HK-2 (cell line): ENCODE measurements around the gene AKAP13.

Experiments
- DNase-seq: peaks from one replicate; pipeline ENCODE4 v3.0.0-alpha.2; 2018; ENCODE audit not compliant: unreplicated experiment

The AKAP13 gene

DNA sequence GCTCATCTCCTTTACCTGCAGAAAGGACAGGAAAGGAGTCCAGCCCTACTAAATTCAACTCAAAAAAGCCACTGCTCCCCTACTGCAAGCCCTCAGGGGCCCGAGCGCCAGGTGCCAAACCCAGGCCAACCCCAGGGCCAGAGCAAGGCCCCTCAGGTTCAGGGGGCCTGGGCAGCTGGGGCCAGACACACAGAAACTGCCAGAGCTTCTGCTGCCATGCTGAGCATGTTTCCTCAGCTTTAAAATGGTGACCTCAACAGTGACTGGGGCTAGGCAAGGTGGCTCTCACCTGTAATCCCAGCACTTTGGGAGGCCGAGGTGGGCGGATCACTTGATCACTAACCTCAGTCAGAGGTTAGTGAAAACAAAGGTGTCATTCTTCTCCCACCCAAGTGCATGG is 375.5 kb downstream of the AKAP13 start:
- DNase-seq: no peak

DNA sequence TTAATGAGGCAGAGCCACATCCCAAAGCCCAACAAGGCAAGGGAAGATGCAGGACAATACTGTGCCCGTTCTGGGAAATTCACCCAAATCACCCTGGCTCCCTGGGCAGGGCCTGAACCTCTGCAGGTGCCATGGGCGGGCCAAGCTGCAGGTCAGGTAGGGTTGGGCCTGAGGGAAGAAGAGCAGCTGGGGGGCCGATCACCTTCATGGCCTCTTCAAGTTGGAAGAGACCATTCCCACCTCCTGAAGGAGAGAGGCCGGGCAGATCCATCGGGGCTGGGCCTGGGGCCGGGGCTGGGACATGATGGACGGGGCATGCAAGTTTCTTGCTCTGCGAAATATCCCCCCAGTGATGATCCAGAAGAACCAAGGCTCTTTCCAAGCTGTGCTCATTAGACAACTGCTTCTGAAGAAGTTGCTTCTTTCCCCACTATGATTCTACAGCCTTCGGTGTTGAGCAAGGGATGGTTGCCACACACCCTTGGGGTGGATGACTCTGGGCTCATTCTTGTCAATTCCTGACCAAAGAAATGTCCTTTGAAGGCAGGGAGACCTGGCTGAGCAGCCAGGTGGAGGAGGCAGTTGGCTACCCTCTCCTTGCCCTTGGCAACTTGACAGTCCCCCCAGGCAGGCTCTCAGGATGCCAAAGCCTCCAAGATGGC is 376.1 kb downstream of the AKAP13 start:
- DNase-seq: no peak

DNA sequence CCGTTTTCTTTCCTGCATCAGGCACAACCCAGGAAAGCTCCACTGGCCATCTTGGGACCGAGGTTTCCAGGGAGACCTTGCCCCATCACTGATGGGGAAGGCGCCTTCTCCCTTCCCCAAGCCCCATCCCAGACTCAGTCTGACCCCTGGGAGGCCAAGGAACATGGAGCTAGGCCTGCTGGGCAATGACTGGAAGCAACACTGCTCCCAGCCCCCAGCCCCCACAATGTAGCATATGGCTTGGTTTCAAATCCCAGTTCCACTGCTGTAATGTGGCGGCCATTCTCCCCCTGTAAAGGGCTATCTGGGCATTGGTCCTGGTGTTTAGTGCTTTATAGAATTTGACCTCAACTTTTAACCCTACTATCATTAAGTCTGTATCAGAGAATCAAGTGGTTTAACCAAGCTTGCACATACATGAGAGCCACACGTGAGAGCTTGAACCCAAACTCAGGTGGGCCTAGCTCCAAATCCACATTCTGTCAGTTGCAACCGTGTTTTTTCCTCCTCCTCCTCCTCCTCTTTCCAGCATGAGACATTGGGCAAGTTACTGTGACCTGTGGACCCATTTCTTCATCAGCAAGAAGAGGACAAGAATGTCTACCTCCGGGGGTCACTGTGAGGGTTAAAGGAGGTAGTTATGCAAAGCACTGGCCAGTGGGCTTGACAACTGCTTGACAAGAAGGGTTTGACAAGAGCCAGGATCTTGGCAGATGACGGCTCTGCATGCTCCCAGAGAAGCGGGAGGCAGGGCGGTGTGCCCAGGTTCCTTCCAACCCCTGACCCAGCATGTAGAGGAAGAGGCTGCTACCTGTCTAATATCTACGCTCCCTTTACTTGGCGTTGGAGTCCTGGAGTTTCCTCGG is 376.9 kb downstream of the AKAP13 start:
- no peak for DNase-seq

DNA sequence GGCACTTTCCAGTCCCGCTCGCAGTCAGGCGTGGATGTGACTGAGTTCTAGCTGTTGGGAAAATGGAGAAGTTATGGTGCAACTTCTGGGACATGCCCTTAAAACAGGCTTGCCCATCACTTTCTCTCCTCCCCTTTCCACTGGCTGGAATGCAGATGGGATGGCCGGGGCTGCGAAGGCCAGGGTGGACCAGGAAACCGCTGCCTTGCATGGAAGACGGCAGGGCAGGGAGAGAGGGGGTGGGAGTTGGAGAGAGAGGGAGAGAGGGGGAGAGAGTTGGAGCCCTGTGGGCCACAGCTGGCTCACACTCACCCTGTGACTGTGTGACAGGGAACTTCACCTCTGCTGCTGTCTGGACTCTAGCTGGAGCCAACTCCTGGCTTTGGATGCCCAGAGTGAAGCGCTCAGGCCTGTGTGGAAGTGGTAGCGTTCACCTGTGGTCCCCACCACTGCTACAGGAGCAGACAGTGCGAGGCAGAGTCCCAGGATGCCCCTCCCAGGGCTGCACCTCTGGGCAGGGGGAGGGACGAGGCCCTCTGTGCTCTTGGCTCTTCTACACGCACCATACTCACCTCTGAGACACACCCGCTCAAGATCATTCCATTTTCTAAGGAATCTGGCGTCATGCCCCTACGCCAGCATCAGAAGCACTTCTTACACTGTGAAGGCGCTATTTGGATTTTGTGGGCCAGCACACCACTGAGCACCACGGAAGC is 377.7 kb downstream of the AKAP13 start:
- no peak for DNase-seq

DNA sequence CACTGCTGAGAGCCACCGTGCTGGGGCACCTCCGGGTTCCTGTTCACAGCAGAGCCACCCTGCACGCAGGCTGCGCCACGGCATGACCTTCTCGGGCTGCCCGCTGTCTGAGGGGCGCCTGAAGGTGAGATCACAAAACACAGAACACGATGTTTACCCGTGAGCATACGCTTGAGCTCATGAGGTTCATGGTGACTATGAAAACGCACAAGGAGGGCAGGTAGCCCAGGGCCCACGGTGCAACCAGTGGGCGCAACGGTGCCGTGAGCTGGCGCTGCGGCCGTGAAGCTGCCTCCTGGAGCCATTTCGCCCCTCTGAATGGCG is 378.2 kb downstream of the AKAP13 start:
- no peak for DNase-seq

DNA sequence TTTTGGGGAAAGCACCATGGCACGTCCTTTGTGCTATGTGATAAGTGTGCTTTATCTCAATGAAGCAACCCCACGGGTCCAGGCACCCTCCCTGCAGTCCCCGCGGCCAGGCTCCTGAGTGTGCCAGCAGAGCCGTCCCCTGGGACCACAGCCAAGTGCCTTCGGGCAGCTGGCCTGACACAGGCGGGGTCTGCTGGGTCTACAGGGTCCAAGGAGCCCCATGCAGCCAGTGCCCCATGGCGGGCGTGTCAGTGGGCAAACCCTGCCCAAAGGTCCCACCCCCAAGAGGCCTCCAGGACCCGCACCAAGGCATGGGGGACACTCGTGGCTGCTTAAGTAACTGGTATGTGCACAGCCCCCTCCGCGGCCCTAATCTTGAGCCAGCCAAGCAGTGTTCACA is 379.0 kb downstream of the AKAP13 start:
- no peak for DNase-seq

DNA sequence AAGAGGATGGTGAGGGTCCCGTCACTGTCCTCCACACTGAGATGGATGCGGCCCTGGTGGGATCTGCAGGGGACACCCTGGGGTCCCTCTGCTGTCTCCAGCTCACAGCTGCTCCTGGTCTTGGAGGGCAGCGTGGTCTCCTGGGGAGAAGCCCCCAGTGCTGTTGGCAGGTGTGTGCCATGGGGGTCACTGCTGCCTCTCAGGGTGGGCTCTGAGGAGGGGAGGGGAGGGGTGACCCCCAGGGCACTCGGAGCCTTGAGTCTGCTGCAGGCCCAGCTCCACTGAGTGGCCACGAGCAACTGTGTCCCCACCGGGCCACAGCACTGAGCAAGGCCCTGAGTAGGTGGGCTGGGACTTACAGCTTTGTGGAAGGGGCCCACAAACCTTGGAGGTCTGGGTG is 379.6 kb downstream of the AKAP13 start:
- DNase-seq: no peak

DNA sequence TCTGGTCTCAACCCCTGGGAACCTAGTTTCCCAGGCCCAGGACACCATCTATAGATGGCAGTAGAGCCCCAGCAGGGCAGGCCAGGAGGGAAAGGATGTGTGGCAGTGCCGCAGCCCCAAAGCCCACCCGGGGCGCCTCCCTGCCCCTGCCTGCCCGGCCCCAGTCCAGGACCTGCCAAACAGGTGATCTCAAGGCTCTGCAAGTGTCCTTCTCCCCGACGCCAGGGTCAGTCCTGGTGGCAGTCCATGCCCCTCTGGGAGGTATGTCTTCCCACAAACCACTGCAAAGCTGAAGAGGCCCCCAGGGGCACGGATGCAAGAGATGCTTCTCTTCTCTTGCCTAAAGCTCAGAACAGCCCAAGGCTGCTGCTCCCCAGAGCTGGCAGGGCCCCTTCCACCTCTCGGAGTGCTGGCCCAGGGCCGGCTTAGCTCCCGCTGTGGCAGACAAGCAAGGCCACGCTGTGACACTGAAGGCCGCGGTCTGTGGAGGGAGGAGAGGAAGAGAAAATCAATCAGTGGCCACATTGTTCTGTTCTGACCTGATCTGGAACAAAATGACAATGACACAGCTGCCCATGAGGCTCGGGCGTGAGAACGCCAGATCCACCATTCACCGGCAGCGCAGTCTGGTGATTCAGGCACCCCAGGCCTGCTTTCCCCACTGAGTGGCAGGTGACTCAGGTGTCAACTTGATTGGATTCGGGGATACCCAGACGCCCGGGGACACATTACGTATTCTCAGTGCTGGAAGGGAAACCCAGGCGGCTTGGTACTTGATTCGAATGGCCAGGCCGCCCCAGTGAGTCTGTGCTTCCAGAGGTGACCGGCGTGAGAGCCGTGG is 380.3 kb downstream of the AKAP13 start:
- DNase-seq: no peak

DNA sequence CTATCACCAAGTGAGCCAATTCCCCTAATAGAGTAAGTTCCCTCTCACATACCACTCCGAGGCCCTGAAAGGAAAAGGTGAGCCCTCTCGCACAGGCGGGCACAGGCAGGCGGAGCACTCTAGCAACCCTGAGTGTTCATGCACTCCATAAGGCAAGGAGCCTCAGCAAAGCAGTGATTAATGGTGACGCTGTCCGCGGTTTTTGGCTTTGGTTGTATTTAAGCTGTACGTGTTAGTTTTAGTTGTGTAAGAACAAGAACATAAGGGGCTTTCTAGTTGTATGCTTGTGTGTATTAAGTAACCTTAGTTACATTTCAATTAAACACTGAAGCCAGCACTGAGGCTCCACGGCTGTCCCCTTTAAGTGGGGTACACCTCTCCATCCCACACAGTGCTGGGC is 381.2 kb downstream of the AKAP13 start:
- DNase-seq: no peak

DNA sequence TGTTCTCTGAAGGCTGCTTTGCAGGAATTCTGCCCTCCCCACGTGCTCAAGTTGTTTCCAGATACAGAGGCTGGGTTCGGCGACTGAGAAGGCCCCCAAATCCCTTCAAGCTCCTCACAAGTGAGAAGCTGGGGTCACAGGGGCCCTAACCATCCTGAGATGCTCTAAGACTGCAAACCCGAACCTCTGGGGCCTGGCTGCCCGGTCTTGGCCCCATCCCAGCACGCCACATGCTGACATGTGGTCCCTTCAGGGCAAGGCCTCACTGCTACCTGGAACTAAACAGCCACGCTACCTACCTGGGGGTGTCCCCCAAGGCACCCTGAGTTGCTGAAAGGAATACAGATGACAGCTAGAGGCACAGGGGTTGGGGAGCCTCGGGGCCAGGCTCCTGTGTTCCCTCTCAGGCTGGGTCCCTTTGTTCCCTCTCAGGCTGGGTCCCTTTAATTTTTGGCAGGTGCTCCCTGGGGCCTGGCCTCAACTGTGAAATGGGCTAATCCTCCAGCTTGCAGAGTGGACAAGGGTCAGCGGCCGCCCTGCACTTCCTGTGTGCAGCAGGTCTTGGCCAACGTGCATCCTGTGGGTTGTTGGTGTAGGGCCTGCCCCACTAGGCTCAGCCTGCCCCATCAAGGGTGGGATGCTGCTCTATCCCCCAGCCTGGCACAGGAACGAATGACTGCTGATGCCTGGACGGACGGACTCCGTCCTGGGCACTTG is 381.8 kb downstream of the AKAP13 start:
- DNase-seq: no peak

DNA sequence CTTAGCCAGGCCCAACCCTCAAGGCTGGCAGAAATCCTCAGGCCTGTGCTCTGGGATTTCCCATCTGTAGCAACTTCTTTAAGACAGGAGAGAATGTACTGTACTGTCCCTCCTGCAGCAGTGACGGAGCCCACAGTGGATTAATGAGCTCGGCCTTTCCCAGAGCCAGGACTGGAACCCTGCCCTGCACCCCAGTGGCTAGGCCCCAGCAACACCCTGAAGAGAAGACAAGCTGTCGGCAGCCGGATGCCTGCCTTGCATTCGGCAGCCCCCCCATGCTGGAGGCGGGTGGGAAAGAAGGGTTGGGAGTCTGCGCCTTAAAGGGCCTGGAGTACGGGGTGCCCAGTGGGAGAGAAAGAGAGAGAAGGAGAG is 382.3 kb downstream of the AKAP13 start:
- no peak for DNase-seq

DNA sequence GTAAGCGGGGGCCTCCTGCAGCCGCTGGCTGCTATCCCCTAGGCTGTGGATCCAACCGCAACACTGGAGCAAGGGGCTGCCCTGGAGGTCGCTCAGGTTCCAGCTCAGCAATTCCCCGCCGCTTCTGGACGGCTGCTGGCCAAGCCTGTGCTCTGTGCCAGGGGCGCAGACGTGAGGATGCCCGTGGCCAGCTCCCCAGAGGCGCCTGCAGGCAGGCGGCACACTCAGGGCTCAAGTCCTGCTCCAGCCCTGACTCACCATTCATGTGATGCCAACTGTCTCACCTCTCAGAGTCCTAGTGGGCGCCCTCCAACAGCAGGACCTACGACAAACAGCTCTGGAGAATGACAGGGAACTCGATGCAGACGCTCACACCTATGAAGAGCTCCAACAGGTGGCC is 382.8 kb downstream of the AKAP13 start:
- no peak for DNase-seq

DNA sequence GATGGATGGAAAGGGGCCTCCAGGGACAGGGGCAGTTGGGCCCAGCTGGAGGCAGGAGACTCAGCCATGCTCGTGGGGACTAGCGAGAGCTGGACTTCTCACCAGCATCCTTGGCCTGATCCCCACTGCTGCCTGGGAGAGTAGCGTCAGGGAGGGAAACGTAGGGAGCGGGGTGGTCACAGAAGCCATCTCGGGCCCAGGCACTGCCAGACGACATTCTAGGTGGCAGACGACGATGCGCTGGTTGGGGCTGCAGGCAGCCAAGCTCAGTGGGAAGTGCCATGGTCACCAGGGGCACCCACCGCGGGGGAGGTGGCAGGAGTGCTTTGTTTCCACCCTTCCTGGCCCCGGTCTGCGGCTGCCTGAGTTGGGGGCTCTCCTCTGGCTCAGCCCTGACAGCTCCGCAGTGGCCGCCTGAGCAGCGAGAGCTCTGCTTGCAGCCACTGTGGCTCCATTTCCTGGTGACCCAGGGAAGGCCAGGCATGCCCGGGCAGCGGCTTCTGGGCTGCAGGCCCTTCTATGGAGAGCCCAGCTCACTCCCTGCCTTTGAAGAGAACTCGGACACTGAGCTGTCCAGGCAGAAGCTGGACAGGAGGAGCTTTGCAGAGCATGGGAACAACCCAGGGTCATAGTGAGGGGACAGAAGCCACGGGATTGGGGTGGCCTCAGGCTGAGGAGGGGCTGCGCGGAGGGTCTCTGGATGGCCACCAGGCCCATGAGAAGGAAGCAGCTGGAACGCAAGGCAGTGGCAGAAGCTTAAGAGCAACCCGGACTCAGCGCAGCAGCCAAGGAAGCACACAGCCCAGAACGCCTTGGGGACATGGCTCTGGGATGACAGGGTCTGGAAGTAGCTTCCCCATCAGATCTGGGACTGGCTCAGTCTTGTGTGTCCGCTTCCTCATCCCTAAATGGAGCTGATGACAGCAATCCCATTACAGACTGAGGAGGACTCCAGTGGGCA is 383.6 kb downstream of the AKAP13 start:
- DNase-seq: no peak

DNA sequence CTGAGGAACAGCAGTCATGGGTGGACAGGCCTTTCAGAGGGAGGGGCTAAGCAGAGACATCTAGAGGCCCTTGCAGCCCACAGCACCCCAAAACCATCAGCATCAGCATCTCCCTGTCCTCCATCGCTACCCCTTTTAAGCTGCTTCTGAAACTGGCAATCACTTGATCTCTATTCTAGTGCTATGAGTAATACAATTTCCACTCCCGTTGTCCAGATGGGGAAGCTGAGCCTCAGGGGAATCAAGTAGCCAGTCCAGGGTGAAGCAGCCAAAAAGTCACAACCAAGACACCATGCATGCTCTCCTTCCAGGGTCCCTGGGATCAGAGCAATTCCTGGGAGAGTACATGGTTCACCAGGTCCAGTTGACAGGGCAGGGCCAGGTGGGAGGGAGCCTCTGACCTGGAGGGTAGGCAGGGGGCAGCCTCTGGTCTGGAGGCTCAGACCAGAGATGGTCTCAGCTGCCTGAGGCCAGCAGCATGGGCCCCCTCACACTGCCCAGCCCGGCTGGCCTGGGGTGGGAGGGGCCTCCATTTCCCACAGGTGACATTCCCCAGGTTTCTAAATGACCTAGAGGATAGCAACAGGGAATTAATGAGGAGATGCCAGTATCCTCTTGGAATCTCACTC is 384.4 kb downstream of the AKAP13 start:
- no peak for DNase-seq

DNA sequence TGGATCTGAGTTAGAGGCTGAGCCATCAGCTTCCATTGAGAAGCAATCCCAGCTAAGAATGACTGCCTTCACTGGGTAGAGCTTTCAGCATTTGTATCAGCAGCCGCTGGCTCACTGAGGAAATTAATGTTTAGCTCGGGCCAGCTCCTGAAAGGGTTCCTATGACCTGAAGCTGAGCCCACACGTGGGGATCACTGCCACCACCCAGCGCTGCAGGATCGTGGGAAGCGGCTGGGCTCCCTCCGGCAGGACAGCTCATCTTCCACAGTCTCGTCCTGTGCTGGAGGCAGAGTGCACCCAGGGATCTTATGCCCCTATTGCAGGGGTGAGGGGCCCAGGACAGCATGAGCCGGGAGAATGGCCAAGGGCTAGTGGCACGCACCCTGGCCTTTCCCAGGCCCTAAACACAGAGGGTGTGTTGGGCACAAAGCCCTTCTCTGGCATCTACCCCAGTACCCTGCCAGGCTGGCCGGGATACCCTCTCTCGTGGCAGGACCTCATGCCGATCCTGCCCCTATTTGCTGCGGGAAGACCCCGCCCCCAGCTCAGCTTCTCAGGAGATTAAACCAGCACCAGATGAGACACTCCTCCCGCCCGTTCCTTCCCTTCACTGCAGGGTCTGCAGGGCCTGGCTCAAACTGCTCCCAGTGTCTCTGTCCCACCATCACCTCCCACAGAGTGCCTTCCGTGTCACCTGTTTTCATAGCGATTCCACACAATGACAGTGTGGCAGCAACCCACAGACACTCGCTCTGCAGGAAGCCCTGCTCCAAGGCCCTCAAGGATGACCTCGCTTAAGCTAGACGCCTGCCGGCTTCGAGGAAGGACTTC is 385.8 kb downstream of the AKAP13 start:
- DNase-seq: peak; percentile 27

DNA sequence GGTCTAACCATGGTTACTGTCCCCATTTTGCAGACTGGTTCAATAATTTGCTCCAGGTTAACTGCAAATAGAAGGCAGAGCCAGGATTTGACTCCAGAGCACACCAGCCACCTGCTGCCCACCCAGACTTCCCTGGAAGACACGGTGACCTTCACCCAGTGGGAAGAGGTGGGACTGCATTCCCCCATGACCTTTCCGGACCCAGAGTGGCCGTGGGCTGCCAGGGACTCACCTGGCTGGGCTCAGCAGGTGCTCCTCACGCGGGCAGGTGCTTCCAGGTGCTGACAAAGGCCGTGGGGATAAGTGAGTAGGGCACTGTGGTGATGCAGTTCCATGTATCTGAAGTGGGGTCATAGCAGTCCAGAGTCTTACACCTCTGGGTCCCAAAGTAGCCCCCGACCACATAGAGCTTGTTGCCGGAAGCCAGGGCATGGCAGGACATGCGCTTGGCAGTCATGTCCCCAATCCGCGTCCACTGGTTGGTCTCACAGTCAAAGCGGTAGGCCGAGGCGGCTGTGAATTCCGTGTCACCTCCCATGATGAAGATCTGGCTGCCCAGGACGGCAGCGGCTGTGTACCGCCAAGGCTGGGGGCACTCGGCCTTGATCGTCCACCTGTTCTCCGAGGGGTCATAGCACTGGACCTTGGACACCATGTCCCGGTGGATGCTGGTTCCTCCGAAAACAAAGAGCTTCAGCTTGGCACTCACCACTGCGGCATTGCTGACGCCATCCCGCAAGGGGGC is 387.6 kb downstream of the AKAP13 start:
- DNase-seq: no peak

DNA sequence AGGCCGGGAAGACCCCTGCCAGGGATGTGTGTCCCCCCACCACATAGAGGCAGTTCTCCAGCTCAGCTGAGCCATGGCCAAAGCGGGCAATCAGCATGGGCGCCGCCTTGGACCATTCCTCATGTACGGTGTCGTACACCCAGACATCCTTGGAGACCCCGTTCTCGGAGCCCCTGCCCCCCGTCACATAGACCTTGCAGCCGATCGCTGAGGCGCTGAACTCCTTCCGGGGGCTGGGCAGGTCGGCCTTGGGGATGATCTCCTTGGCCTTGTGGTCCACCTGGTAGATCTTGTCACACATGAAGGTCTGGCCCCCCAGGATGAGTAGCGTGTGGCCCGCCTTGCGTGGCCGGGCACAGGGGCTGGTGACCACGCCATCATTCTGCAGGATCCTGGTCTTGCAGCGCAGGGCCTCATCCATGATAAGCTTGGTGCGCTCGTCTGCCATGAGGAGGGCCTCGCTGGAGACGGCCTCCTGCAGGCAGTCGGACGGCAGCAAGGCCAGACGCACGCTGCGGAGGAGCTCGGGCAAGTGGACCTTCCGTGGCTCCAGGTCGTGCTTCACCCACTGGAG is 388.3 kb downstream of the AKAP13 start:
- DNase-seq: no peak
